SJCRH30 (cell line): Measurements from ENCODE around the gene LBHD2. TPM values are rescaled to one million over a fixed set of nuclear protein-coding genes. Genes with fewer than 3 reads are reported as not detected.
"Not testable (repeated sequence)": the region's sequence is repeated elsewhere in the genome, so short reads cannot be mapped to it uniquely, and the experiment has no call there.

Experiments used
- DNase-seq, 2 experiments: peaks; one replicate each; pipeline ENCODE4 v3.0.0-alpha.2; 2015 to 2020
- H3K27ac ChIP-seq: fragments of 250-450 bp; sonication (Bioruptor Pico); 2 replicates; pipeline ENCODE4 v1.5.1; 2020; ENCODE audit warnings: mild to moderate bottlenecking, moderate library complexity
- H3K27me3 ChIP-seq: fragments of 250-450 bp; sonication (Bioruptor Pico); 2 replicates; pipeline ENCODE4 v1.5.1; 2020; ENCODE audit warnings: mild to moderate bottlenecking, moderate library complexity
- H3K36me3 ChIP-seq: fragments of 250-450 bp; sonication (Bioruptor Pico); 2 replicates; pipeline ENCODE4 v1.5.1; 2020; ENCODE audit warnings: mild to moderate bottlenecking, moderate library complexity
- H3K4me1 ChIP-seq: fragments of 250-450 bp; sonication (Bioruptor Pico); 2 replicates; pipeline ENCODE4 v1.5.1; 2020; ENCODE audit warnings: mild to moderate bottlenecking, moderate library complexity
- H3K4me3 ChIP-seq: fragments of 250-450 bp; sonication (Bioruptor Pico); 2 replicates; pipeline ENCODE4 v1.5.1; 2020; ENCODE audit warnings: mild to moderate bottlenecking, moderate library complexity
- H3K9me3 ChIP-seq: fragments of 250-450 bp; sonication (Bioruptor Pico); replicated peaks from 2 replicates; pipeline ENCODE4 v1.5.1; 2020; ENCODE audit warnings: mild to moderate bottlenecking, moderate library complexity
- total RNA-seq: library from RNA; depleted of rRNA; stranded (reverse); fragments of >200 nt; shearing (Covaris generic); gene quantifications from 2 replicates; pipeline ENCODE4 v1.2.3, GENCODE V29; 2014; rRNA removed

Gene LBHD2
- total RNA-seq = not detected in 2 replicates

DNA sequence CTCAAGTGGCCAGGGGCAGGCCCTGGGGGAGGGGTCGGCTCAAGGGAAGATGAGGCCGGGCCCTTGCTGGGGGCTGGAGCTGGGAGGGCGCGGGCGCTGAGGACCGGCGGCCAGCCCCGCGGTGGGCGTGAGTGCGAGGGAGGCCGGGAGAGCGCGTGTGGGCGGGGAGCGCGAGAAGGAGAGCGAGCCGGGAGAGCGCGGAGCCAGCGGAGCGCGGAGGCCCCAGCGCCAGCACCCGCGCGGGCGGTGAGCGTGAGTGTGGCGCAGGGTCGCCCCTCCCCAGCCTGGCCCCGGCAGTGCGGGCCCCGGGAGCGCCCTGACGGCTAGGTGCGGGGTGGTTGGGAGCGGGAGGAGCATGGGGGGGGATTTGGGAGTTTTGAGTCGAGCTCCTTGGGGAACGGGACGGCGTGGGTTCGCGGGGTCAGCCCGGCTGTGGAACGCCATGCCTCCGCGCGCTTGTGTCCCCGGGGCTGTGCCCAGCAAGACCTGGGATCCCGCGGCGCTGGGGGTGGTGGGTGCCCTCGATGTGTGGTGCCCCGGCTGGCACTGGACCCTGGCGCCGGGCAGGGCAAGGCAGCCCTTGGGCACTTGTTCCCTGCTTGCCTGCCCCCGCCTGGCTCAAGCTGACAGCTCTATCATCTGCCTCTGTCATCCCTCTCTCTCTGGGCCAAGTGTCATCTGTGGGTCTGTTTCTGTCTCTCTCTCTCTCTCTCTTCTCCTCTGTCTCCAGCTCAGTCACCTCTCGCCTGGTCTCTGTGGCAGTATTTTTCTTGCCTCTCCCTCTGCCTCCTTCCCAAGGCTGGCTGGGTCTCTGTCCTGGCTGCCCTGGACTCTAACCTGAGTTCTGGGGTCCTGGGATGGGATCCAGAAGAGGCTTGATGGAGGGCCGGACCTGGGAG, at the start of gene LBHD2:
Gene LBHD2 (plus strand): TSS at position 190 of the 899 bp plus-strand sequence. CDS start 1,803 bp downstream, outside the sequence.
- Histone ChIP-seq H3K27ac (no peak within 1 kb of the TSS), H3K4me3 (no peak within 1 kb of the TSS), H3K27me3 (peaks cover 1% of the 10 kb centered on the region; the same call in 1 of the 2 replicates), H3K9me3 (no peaks in the 10 kb centered on the region), H3K4me1 (no peaks in the 10 kb centered on the region), H3K36me3 (no peaks in the 10 kb centered on the region)
- no peak for DNase-seq

DNA sequence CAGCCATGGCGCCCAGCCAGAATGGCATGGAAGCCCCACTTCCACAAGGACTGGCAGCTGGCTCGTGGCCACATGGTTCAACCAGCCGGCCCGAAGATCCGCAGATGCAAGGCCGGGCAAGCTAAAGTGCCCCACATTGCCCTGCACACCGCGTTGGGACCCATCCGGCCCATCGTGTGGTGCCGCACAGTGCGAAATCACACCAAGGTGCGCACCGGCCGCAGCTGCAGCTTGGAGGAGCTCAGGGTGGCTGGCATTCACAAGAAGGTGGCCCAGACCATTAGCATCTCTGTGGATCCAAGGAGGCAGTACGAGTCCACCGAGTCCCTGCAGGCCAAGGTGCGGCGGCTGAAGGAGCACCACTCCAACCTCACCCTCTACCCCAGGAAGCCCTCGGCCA, 42.5 kb upstream of the LBHD2 start:
- Histone ChIP-seq H3K9me3 (peaks cover 4% of the 10 kb centered on the region; the same call in 1 of the 2 replicates), H3K27me3 (no peaks in the 10 kb centered on the region), H3K36me3 (peaks cover 13% of the 10 kb centered on the region; the same call in 1 of the 2 replicates), H3K4me3 (no peak overlapping the region), H3K27ac (no peak overlapping the region), H3K4me1 (no peaks in the 10 kb centered on the region)
- DNase-seq = no peak

DNA sequence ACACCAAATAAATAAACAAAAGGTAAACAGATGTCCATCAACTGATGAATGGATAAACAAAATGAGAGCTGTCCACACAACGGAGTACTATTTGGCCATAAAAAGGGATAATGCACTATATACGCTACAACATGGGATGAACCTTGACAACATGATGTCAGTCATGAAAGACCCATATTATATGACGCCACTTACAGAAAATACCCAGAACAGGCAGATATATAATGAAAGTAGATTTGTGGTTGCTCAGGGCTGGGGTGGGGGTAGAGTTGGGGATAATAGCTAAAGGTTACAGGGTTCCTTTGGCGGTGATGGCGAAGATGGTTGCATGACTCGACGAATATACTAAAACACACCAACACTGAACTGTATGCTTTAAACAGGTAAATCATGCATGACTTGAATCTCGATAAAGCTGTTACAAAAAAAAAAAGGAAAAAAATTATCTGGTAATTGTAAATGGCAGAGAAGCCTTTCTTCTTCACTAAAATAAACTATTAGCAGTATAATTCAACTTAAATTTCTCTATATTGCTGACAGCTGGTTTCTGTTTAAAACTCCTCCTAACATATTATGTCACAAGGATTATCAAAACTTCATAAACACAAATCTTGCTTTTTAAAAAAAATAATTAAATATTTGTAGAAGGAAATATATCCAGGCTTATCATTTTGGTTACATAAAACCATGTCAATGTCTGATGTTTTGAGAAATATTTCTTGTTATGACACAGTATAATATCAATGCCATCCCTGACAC, 40.6 kb upstream of the LBHD2 start:
- no peak overlapping the region for H3K27ac ChIP-seq
- peaks cover 13% of the 10 kb centered on the region; the same call in 1 of the 2 replicates for H3K36me3 ChIP-seq
- no peak for DNase-seq
- no peaks in the 10 kb centered on the region for H3K4me1 ChIP-seq
- H3K9me3 ChIP-seq = peaks cover 4% of the 10 kb centered on the region; the same call in 1 of the 2 replicates
- H3K4me3 ChIP-seq = no peak overlapping the region
- H3K27me3 ChIP-seq = no peaks in the 10 kb centered on the region

DNA sequence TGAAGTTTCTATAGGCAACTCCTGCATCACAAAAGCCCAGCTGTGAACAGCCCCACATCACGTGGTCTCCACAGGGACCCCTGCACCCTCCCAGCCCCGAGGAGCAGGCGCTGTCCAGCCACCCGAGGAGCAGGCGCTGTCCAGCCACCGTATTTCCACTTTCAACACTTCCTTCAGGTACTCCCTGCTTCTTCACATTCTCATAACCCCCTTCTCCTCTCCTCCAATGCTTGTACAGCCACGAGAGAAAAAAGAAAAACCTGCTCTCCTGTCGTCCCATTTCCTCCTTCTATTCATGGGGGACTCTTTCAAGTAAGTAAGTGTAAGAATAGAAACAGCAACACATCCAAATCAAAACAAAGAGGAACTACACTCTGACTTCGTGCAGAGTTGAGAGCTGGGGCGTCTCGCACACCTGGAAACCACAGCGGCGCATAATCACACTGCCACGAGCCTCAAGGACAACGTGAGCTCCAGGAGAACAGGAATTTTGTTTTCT, 38.6 kb upstream of the LBHD2 start:
- no peak overlapping the region for H3K4me3 ChIP-seq

DNA sequence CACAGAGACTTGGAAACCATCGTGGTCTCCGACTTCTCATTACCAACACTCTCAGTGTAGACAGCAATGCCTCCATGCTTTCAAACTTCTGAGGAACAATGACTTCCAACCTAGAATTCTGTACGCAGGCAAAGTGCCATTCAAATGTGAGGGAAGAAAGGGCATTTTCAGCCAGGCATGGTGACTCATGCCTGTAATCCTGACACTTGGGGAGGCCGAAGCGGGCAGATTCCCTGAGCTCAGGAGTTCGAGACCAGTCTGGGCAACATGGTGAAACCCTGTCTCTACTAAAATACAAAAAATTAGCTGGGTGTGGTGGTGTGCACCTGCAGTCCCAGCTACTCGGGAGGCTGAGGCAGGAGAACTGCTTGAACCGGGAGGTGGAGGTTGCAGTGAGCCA, 36.6 kb upstream of the LBHD2 start:
- not testable (repeated sequence) for H3K4me3 ChIP-seq, DNase-seq, H3K36me3 ChIP-seq, H3K9me3 ChIP-seq, H3K4me1 ChIP-seq, H3K27me3 ChIP-seq, H3K27ac ChIP-seq

More for the DNA sequence above, 38.6 kb upstream of the LBHD2 start:
- no peaks in the 10 kb centered on the region for H3K9me3 ChIP-seq
- no peak for DNase-seq
- peaks cover 13% of the 10 kb centered on the region; the same call in 1 of the 2 replicates for H3K36me3 ChIP-seq
- no peaks in the 10 kb centered on the region for H3K4me1 ChIP-seq
- H3K27me3 ChIP-seq = no peaks in the 10 kb centered on the region
- H3K27ac ChIP-seq = no peak overlapping the region

DNA sequence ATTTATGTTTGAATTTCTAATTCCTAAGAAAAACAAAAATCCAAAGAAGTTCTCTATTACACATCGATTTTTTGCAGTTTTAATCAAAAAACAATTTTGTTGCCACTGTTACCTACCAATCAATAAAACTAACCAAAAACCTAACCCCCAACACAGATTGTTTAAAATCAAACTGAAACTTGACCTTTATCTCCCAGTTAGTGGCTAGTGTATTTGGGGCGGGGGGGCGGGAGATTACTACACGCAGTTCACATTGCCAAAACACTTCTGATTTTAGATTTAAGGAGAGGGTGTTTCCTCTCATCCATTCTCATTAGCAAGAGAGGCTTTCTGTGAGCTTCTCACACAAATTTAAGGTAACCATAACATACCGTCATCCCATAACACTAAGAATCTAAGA, 33.1 kb upstream of the LBHD2 start:
- no peak overlapping the region for H3K4me3 ChIP-seq
- H3K9me3 ChIP-seq = no peaks in the 10 kb centered on the region
- H3K27me3 ChIP-seq = no peaks in the 10 kb centered on the region
- H3K27ac ChIP-seq = no peak overlapping the region
- 0 out of 2 replicates have a peak, but pooled peaks cover 2% of the 10 kb centered on the region for H3K4me1 ChIP-seq
- no peak for DNase-seq
- H3K36me3 ChIP-seq = no peaks in the 10 kb centered on the region

DNA sequence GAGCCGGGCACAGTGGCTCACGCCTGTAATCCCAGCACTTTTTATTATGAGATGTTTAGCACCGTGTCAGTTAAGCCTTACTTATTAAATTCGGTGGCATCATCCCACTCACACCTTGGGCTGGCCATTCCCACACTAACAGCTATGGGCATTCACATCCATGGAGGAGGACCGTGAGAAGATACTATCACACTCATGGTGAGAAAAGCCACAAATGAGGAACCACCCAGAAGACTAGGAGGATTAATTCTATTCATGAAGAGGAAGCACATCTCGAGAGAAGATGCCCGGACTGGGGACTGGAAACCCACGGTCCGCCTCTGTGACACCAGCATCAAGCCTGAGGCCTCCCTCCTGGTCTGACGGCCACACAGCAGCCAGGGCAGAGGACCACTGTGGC, 31.6 kb upstream of the LBHD2 start:
- H3K9me3 ChIP-seq = no peaks in the 10 kb centered on the region
- DNase-seq = no peak
- no peaks in the 10 kb centered on the region for H3K27me3 ChIP-seq
- no peak overlapping the region for H3K4me3 ChIP-seq
- H3K27ac ChIP-seq = no peak overlapping the region
- 0 out of 2 replicates have a peak, but pooled peaks cover 2% of the 10 kb centered on the region for H3K4me1 ChIP-seq
- no peaks in the 10 kb centered on the region for H3K36me3 ChIP-seq

DNA sequence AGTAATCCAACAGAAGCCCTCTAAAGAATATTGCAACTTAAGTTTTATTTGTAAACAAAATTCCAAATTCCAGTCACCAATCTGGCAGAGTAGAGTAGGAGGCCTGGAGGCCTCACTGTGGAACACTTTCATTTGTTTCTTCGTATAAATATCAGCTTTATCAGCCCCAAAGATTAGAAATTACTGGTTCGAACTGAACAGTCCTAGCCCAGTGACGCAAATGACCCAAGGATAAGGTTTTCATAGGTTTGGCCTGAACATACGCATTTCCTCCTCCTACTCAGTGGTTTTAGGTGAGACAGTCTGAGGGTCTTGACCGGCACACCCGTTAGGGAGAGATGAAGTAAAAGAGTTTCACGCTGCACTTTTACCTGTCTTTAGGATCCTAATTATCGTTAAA, 28.3 kb upstream of the LBHD2 start:
- H3K4me1 ChIP-seq = peaks cover 6% of the 10 kb centered on the region; the same call in 1 of the 2 replicates
- H3K9me3 ChIP-seq = no peaks in the 10 kb centered on the region
- H3K27me3 ChIP-seq = no peaks in the 10 kb centered on the region
- H3K4me3 ChIP-seq = peak overlapping the region; percentile 75
- no peak for DNase-seq
- H3K27ac ChIP-seq = no peak overlapping the region
- H3K36me3 ChIP-seq = no peaks in the 10 kb centered on the region

DNA sequence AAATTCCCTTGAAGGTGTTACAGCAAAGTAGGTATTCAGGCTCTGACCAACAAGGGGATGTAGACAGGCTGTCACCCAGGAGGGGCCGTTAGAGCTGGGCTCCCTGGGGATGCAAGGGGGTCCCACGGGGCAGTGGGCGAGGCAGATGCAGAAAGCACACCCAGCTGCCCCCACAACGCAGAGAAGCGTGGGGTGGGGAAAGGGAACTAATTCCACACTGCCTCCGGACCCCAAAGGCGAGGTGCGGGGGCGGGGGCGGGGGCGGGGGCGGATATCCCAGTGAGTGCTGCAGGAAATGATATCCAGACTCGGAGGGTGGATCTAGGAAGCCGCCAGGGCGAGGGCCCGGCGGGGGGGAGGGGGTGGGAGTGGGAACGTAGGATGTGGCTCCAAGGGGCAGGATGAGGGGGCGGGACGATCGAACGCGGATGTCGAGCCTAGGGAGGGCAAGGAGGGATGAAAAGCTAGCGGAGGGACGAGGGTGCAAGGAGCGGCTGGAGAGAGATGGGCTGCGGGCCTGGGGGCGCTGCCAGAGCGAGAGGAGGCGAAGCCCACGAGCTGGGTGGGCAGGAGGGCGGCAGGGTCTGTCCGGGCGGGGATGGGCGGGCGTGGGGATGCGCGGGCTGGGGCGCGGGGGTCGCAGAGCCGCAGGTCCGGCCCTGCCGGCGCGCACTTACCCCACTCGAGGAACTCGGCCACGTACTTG, 27.5 kb upstream of the LBHD2 start:
- Histone ChIP-seq H3K4me3 (peak overlapping the region; percentile 75), H3K27ac (peak overlapping the region; percentile 12; the same call in 1 of the 2 replicates)
- DNase-seq = peak; percentile 79 to 86

DNA sequence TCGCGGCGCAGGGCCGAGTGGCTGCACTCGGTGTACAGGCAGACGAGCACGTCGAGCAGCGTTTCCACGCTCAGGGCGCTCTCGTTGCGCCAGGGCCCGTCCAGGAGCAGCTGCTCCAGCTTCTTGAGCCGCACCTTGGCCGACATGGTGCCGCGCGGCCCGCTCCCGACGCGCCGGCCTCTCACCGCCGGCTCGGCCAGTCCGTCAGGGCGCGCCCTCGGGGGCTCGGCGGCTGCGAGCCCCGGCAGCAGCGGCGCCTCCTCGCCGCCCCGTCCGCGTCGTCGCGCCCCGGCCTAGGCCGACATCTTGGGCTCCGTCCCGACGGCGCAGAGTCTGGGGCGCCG, 27.0 kb upstream of the LBHD2 start:
- Histone ChIP-seq H3K4me1 (peaks cover 6% of the 10 kb centered on the region; the same call in 1 of the 2 replicates), H3K4me3 (peak overlapping the region; percentile 75), H3K9me3 (no peaks in the 10 kb centered on the region), H3K27ac (peak overlapping the region; percentile 12; the same call in 1 of the 2 replicates), H3K36me3 (no peaks in the 10 kb centered on the region), H3K27me3 (no peaks in the 10 kb centered on the region)
- DNase-seq = peak; percentile 38 to 42

More for the DNA sequence above, 27.5 kb upstream of the LBHD2 start:
- Histone ChIP-seq H3K9me3 (no peaks in the 10 kb centered on the region), H3K36me3 (no peaks in the 10 kb centered on the region), H3K27me3 (no peaks in the 10 kb centered on the region), H3K4me1 (peaks cover 6% of the 10 kb centered on the region; the same call in 1 of the 2 replicates)

DNA sequence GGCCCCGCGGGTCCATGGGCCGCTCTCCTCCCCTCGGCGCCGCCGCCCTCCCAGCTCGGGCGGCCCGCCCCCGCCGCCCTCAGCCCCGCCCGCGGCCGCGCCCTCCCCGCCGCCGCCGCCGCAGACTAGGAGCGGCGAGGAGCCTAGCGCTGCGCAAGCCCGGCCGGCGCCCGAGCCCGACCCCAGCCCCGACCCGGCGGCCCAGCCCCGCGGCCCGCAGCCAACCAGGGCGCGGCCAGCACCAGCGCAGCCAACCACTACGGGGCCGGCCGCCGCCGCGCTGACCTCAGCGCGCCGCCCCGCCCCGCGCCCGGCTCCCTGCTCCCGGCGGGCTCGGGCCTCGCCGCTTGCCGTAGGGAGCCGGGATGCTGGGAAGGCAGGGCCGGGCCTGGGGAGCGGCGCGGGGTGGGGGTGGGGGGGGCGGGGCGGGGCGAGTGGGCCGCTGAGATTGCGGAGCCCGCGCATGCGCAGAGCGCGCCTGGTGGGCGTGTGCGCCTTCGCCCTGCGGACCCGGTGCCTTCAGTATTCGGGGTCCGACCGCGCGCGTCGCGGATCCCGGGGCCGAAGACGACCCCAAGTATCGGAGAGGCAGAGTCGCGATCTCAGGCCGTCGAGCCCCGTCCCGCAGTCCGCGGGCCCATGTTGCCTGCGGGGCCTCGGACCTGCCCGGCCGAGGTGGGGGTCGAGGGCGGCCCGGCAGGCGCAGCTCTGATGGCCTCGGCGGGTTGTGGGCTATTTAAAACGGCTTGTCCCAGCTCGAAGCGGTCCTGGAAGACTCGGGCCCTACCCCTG, 26.4 kb upstream of the LBHD2 start, which contains the start of gene CDC42BPB:
Gene CDC42BPB (minus strand): TSS at position 178 of the 792 bp plus-strand sequence. CDS start 376 bp downstream, outside the sequence.
- Histone ChIP-seq H3K36me3 (no peaks in the 10 kb centered on the region), H3K9me3 (no peaks in the 10 kb centered on the region), H3K4me3 (peak within 1 kb of the TSS; percentile 98), H3K4me1 (peaks cover 6% of the 10 kb centered on the region; the same call in 1 of the 2 replicates), H3K27me3 (no peaks in the 10 kb centered on the region), H3K27ac (peak within 1 kb of the TSS; percentile 12; the same call in 1 of the 2 replicates)
- DNase-seq = peak; percentile 89 to 92

DNA sequence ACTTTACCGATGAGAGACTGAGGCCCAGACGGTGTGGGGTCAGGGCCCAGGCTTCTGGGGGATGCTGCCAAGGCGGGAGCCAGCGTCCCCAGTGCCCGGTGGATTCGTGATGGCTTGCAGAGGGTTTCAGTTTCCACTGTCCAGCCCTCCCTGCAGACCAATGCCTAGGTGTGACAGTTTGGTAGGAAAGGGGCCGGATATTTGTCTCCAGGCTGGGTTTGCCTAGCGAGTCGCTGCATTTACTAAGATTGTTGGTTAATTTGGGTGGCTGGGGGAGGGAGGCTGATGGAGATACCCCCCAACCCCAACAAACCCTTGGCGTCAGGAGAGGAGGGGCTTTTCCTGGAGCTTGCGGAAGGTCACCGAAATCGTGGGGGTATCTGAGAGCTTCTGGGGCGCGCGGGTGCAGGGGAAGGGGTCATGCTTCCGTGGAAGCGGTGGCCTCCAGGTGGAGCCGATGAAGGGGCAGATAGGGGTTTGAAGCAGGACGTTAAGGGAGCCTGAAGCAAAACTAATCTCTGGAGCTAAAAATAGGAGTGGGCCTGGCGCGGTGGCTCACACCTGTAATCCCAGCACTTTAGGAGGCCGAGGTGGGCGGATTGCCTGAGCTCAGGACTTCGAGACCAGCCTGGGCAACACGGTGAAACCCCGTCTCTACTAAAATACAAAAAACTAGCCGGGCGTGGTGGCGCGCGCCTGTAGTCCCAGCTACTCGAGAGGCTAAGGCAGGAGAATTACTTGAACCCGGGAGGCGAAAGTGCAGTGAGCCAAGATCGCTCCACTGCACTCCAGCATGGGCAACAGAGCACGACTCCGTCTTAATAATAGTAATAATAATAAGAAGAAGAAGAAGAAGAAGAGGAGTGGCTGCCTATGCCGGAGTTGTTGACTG, 25.6 kb upstream of the LBHD2 start:
- no peaks in the 10 kb centered on the region for H3K27me3 ChIP-seq
- peak overlapping the region; percentile 98 for H3K4me3 ChIP-seq
- 0 out of 2 replicates have a peak, but pooled peaks cover 1% of the 10 kb centered on the region for H3K9me3 ChIP-seq
- no peak overlapping the region; the same call in 1 of the 2 replicates for H3K27ac ChIP-seq
- peaks cover 6% of the 10 kb centered on the region; the same call in 1 of the 2 replicates for H3K4me1 ChIP-seq
- no peaks in the 10 kb centered on the region for H3K36me3 ChIP-seq
- DNase-seq = peak in 1 of 2 experiments; percentile 30
